Panc1 (cell line): Measurements from ENCODE around the gene MTHFD2. TPM values are rescaled to one million over a fixed set of nuclear protein-coding genes. Genes with fewer than 3 reads are reported as not detected.

Experiments
- ATAC-seq: fragments of 200-7000 bp; cut with Tn5 transposase; 2 replicates; pipeline ENCODE4 v1.9.1; 2020; ENCODE audit warnings: mild to moderate bottlenecking, moderate library complexity
- BruUV-seq: library from RNA; stranded (reverse); fragments of 400-500 nt; replicated peaks from 2 replicates; lab custom pipeline; 2021; lab: Mats Ljungman, UMichigan
- CTCF ChIA-PET: fragments of 300-600 bp; sonication (Branson Sonifier 250); formaldehyde crosslinking; loops from one replicate; lab custom pipeline; 2022; ENCODE audit warnings: antibody characterized with exemption; lab: Charles Lee
- POLR2A ChIA-PET: fragments of 300-600 bp; sonication (Branson Sonifier 250); formaldehyde crosslinking; loops from one replicate; lab custom pipeline; 2022; ENCODE audit warnings: antibody characterized with exemption; lab: Charles Lee
- DNase-seq: peaks from one replicate; pipeline ENCODE4 v3.0.0-alpha.2; 2010; ENCODE audit warnings: low read depth, low spot score
- H3K27ac ChIP-seq: 2 replicates; pipeline ENCODE4 v1.5.1; 2011; ENCODE audit warnings: mild to moderate bottlenecking, low read length, inconsistent platforms
- H3K27me3 ChIP-seq: fragments of 200-500 bp; sonication (Bioruptor generic); 2 replicates; pipeline ENCODE4 v1.6.0; 2014; ENCODE audit warnings: low read length, inconsistent platforms; ENCODE audit not compliant: control insufficient read depth, insufficient read depth
- H3K36me3 ChIP-seq: fragments of 200-500 bp; sonication (Bioruptor generic); 2 replicates; pipeline ENCODE4 v1.5.1; 2014; ENCODE audit warnings: inconsistent platforms, mild to moderate bottlenecking, low read length, moderate library complexity; ENCODE audit not compliant: control insufficient read depth, insufficient read depth
- H3K4me1 ChIP-seq: 2 replicates; pipeline ENCODE4 v1.5.1; 2011; ENCODE audit warnings: inconsistent platforms, mild to moderate bottlenecking, low read length, moderate library complexity; ENCODE audit not compliant: control insufficient read depth, insufficient read depth
- H3K4me3 ChIP-seq, 2 experiments: 2 replicates each; pipeline ENCODE4 v1.5.1; 2011 to 2012; ENCODE audit warnings: low read depth in 2 of 2, low read length in 2 of 2, mild to moderate bottlenecking in 2 of 2, inconsistent platforms in 1 of 2, moderate library complexity in 1 of 2
- H3K9me3 ChIP-seq: fragments of 200-500 bp; sonication (Bioruptor generic); 2 replicates; pipeline ENCODE4 v1.5.1; 2014; ENCODE audit warnings: low read depth, mild to moderate bottlenecking, inconsistent platforms, low read length, moderate library complexity; ENCODE audit not compliant: control insufficient read depth, insufficient read depth
- POLR2AphosphoS5 ChIP-seq: IDR thresholded peaks from 2 replicates; pipeline ENCODE4 v1.6.1; 2012; ENCODE audit warnings: mild to moderate bottlenecking, low read depth, low read length, moderate library complexity
- SIN3A ChIP-seq: IDR thresholded peaks from 2 replicates; pipeline ENCODE4 v1.6.1; 2012; ENCODE audit warnings: low read depth, mild to moderate bottlenecking, low read length, moderate library complexity, borderline replicate concordance; ENCODE audit not compliant: insufficient read depth
- TCF7L2 ChIP-seq: IDR thresholded peaks from 2 replicates; pipeline ENCODE4 v1.6.1; 2011; ENCODE audit warnings: mild to moderate bottlenecking, low read depth, low read length, inconsistent platforms
- in situ Hi-C: cut with HindIII; loops from 2 replicates; pipeline ENCODE4 v1.10.0; 2016; ENCODE audit warnings: low sequenced_read_pairs, low pct_unique_long_range_greater_than_20kb
- intact Hi-C: fragments of 100-400 bp; cut with micrococcal nuclease; formaldehyde crosslinking; loops from one replicate; pipeline ENCODE4 v1.10.0; 2022; ENCODE audit not compliant: unreplicated experiment
- total RNA-seq: library from RNA; stranded (reverse); gene quantifications from one replicate; pipeline ENCODE4 v1.2.1, GENCODE V29; 2021; ENCODE audit not compliant: unreplicated experiment
- TF ChIP-seq, protein P1 (sequence below): fragments of 450-650 bp; IDR thresholded peaks from 2 replicates; pipeline ENCODE4 v1.5.1; 2017; ENCODE audit warnings: mild to moderate bottlenecking
- TF ChIP-seq, protein P2 (sequence below), 2 experiments: IDR thresholded peaks; 2 replicates each; pipeline ENCODE4 v1.6.1; 2011 to 2012; ENCODE audit warnings: low read depth in 2 of 2, control low read depth in 1 of 2, low read length in 1 of 2, mild to moderate bottlenecking in 1 of 2, moderate library complexity in 1 of 2; ENCODE audit not compliant: insufficient read depth in 1 of 2

MTHFD2 gene
- total RNA-seq, 1 experiment from 2014 or later: 215 TPM

DNA sequence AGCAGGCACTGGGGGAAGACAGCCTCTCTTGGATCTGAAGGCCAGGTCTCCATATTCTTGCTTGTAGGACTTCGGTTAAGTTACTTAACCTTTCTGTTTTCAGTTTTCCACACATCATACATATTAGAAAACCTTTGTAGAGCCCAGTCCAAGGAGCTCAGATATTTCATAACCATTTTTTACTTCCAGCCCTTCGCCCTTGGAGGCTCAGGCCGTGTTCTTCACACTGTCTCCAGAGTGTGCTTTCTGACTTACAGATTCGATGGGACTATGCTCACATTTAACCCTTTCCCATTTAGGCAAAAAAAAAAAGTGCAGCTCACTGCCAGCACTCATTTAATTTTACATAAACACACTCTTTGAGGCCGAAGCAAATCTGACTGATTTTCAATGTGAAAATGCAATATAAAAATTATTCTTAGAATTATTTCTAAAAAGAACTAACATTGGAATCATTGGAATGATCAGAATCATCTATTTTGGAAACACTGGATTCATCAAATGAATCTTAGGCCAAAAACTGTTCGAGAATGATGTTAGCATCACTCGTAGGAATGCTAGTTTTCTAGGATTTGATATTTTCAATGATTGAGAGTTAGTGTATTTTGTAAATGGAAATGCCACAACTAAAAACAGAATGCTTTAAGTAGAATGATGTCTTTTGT is 55.0 kb downstream of the MTHFD2 start:
- ChIA-PET CTCF (interaction anchor here (0.6 kb wide), 1 partner anchor 26 kb away, joined by 5 read pairs; no protein-coding TSS in a partner anchor), POLR2A (no interaction called here)
- H3K36me3 ChIP-seq: no peaks in the 10 kb centered on the region
- TF ChIP-seq, protein P1, sequence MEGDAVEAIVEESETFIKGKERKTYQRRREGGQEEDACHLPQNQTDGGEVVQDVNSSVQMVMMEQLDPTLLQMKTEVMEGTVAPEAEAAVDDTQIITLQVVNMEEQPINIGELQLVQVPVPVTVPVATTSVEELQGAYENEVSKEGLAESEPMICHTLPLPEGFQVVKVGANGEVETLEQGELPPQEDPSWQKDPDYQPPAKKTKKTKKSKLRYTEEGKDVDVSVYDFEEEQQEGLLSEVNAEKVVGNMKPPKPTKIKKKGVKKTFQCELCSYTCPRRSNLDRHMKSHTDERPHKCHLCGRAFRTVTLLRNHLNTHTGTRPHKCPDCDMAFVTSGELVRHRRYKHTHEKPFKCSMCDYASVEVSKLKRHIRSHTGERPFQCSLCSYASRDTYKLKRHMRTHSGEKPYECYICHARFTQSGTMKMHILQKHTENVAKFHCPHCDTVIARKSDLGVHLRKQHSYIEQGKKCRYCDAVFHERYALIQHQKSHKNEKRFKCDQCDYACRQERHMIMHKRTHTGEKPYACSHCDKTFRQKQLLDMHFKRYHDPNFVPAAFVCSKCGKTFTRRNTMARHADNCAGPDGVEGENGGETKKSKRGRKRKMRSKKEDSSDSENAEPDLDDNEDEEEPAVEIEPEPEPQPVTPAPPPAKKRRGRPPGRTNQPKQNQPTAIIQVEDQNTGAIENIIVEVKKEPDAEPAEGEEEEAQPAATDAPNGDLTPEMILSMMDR: no peak
- TF ChIP-seq TCF7L2 (no peak), POLR2AphosphoS5 (no peak), SIN3A (no peak)
- TF ChIP-seq, protein P2, sequence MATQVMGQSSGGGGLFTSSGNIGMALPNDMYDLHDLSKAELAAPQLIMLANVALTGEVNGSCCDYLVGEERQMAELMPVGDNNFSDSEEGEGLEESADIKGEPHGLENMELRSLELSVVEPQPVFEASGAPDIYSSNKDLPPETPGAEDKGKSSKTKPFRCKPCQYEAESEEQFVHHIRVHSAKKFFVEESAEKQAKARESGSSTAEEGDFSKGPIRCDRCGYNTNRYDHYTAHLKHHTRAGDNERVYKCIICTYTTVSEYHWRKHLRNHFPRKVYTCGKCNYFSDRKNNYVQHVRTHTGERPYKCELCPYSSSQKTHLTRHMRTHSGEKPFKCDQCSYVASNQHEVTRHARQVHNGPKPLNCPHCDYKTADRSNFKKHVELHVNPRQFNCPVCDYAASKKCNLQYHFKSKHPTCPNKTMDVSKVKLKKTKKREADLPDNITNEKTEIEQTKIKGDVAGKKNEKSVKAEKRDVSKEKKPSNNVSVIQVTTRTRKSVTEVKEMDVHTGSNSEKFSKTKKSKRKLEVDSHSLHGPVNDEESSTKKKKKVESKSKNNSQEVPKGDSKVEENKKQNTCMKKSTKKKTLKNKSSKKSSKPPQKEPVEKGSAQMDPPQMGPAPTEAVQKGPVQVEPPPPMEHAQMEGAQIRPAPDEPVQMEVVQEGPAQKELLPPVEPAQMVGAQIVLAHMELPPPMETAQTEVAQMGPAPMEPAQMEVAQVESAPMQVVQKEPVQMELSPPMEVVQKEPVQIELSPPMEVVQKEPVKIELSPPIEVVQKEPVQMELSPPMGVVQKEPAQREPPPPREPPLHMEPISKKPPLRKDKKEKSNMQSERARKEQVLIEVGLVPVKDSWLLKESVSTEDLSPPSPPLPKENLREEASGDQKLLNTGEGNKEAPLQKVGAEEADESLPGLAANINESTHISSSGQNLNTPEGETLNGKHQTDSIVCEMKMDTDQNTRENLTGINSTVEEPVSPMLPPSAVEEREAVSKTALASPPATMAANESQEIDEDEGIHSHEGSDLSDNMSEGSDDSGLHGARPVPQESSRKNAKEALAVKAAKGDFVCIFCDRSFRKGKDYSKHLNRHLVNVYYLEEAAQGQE (IDR thresholded peaks at IDR 0.05; ENCODE audit: insufficient read depth in 1 of 2, low read depth in 2 of 2, low read length in 1 of 2): no peak
- intact Hi-C loops (loop anchor here (5.0 kb wide), 2 partner anchors 79 to 139 kb away; no protein-coding TSS in a partner anchor), in situ Hi-C loops (no loop called here)
- ATAC-seq: no peak
- no TSS peak for BruUV-seq
- no peaks in the 10 kb centered on the region for H3K27me3 ChIP-seq
- no peak for DNase-seq
- no peaks in the 10 kb centered on the region for H3K4me1 ChIP-seq
- H3K27ac ChIP-seq: no peak overlapping the region
- no peak overlapping the region for H3K4me3 ChIP-seq
- H3K9me3 ChIP-seq: no peaks in the 10 kb centered on the region

DNA sequence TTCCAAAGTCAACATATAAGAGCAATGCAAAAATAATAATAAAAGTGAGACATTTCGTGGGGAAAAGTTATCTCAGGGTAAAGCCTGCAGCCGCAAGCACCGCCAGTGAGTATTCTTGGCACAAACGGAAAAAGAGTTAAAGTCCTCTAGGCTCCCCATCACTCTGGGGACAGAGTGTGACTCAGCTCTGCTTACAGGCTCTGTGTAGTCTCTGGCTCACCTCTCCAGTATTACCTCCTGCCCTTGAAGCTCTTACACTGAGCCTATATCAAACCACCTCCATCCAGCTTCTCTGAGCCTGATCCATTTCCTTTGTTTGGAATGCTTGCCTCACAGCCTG is 55.5 kb downstream of the MTHFD2 start:
- DNase-seq (no peak), ATAC-seq (peak; percentile 24; the same call in 1 of the 2 replicates)
- Histone ChIP-seq H3K4me3 (no peak overlapping the region), H3K36me3 (no peaks in the 10 kb centered on the region), H3K27me3 (no peaks in the 10 kb centered on the region), H3K27ac (no peak overlapping the region), H3K9me3 (no peaks in the 10 kb centered on the region), H3K4me1 (no peaks in the 10 kb centered on the region)
- intact Hi-C loops: loop anchor here (5.0 kb wide), 2 partner anchors 78 to 138 kb away; no protein-coding TSS in a partner anchor
- CTCF ChIA-PET: no interaction called here
- in situ Hi-C loops: no loop called here
- POLR2A ChIA-PET: no interaction called here
- BruUV-seq: no TSS peak
- TF ChIP-seq TCF7L2: no peak

DNA sequence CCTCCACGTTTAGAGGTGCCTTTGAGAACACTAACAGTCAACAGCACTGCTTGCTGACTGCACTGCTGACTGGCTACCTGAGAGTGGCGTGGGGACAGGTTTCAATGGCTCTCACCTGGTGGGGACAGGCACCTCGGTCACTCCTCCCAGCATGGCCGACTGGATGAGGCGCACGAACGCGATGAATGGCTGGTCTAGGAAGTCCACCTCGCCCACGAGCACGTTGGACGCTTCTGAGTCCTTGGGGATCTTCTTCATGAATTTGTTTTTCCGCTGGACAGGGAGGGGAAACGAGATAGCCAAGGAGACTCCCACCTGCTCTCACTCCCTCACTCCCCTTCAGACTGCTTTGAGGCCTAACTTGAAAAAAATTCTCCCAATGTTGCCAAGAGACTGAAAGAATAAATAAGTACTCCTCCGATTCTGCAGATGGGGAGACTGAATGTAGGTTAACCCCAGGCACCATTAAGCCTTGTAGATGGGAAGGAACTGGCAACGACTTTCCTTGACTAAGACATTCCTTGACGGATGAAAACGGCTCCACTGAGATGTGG is 57.3 kb downstream of the MTHFD2 start:
- H3K9me3 ChIP-seq: no peaks in the 10 kb centered on the region
- no peak overlapping the region for H3K4me3 ChIP-seq
- intact Hi-C loops (no loop called here), in situ Hi-C loops (no loop called here)
- TF ChIP-seq, protein P2 (IDR thresholded peaks at IDR 0.05; ENCODE audit: insufficient read depth in 1 of 2, low read depth in 2 of 2, low read length in 1 of 2): no peak
- no peak for TF ChIP-seq SIN3A
- TF ChIP-seq TCF7L2: no peak
- TF ChIP-seq, protein P1: no peak
- no peak for TF ChIP-seq POLR2AphosphoS5
- ATAC-seq (no peak), DNase-seq (no peak)
- H3K36me3 ChIP-seq: no peaks in the 10 kb centered on the region
- CTCF ChIA-PET: no interaction called here
- POLR2A ChIA-PET: no interaction called here
- no peak overlapping the region for H3K27ac ChIP-seq
- no peaks in the 10 kb centered on the region for H3K27me3 ChIP-seq
- no peaks in the 10 kb centered on the region for H3K4me1 ChIP-seq
- no TSS peak for BruUV-seq
